A549 (cell line): ENCODE results near the gene IL19. TPM values are rescaled to one million over a fixed set of nuclear protein-coding genes. Genes with fewer than 3 reads are reported as not detected.
A peak's percentile ranks its signal among the peaks of the same experiment; 100 is the strongest.

Source experiments
- ATAC-seq, 2 experiments: fragments of 200-7000 bp in 1 of 2; fragments of >200 bp in 1 of 2; cut with Nextera tagmentation in 1 of 2; cut with Tn5 transposase in 1 of 2; 3 replicates each; pipeline versions ENCODE4 v1.8.0 to v1.9.1; 2018 to 2020; ENCODE audit warnings: mild to moderate bottlenecking in 1 of 2, moderate library complexity in 1 of 2
- CTCF ChIA-PET: fragments of 300-600 bp; sonication (Branson Sonifier 250); formaldehyde crosslinking; extraction: SDS; loops from one replicate; lab custom pipeline; 2021; ENCODE audit warnings: antibody characterized with exemption, inconsistent platforms; lab: Yijun Ruan, JAX
- POLR2A ChIA-PET: fragments of 350-600 bp; formaldehyde crosslinking; extraction: SDS; loops from one replicate; lab custom pipeline; 2021; ENCODE audit warnings: antibody characterized with exemption, inconsistent platforms; lab: Yijun Ruan, JAX
- DNase-seq, 2 experiments: peaks; one replicate each; pipeline versions ENCODE4 v3.0.0 to v3.0.0-alpha.2; 2011 to 2016; ENCODE audit warnings: low read depth in 1 of 2, low spot score in 1 of 2
- FAIRE-seq: peaks from 2 replicates; lab custom pipeline; 2011; peaks lifted over from hg19 to GRCh38; lab: Jason Lieb, UNC
- H3K27ac ChIP-seq, 2 experiments: fragments of >200 bp; sonication (Bioruptor Twin); formaldehyde crosslinking; 3 replicates each; pipeline ENCODE4 v1.5.1; 2016 to 2017
- H3K4me1 ChIP-seq: fragments of >200 bp; sonication (Bioruptor Twin); formaldehyde crosslinking; 3 replicates; pipeline ENCODE4 v1.6.1; 2016
- H3K4me2 ChIP-seq: fragments of >200 bp; sonication (Bioruptor Twin); formaldehyde crosslinking; 3 replicates; pipeline ENCODE4 v1.6.1; 2016
- H3K4me3 ChIP-seq: fragments of >200 bp; sonication (Bioruptor Twin); formaldehyde crosslinking; 3 replicates; pipeline ENCODE4 v1.5.1; 2016
- H3K9me3 ChIP-seq: fragments of >200 bp; sonication (Bioruptor Twin); formaldehyde crosslinking; 3 replicates; pipeline ENCODE4 v1.6.1; 2016
- BHLHE40 ChIP-seq: IDR thresholded peaks from 2 replicates; pipeline ENCODE4 v1.6.1; 2012; ENCODE audit warnings: low read depth, low read length, inconsistent platforms
- CHD2 ChIP-seq: fragments of 150-350 bp; IDR thresholded peaks from 2 replicates; pipeline ENCODE4 v1.6.1; 2014; ENCODE audit warnings: low read length; ENCODE audit not compliant: partially characterized antibody
- CTCF ChIP-seq: fragments of >200 bp; sonication (Bioruptor Twin); formaldehyde crosslinking; IDR thresholded peaks from 3 replicates; pipeline ENCODE4 v1.5.1; 2016
- E2F6 ChIP-seq: IDR thresholded peaks from 2 replicates; pipeline ENCODE4 v1.6.1; 2012; ENCODE audit warnings: low read depth, borderline replicate concordance
- FOSL2 ChIP-seq, 2 experiments: fragments of 450-650 bp in 1 of 2; fragments of >200 bp in 1 of 2; sonication (Bioruptor Twin) in 1 of 2; formaldehyde crosslinking; IDR thresholded peaks; 2 replicates each; pipeline versions ENCODE4 v1.5.0 to v1.6.1; 2016 to 2020; ENCODE audit warnings: mild to moderate bottlenecking in 1 of 2, moderate library complexity in 1 of 2
- HOXA7 ChIP-seq: fragments of 250-450 bp; sonication (Bioruptor Pico); IDR thresholded peaks from 2 replicates; pipeline ENCODE4 v1.5.0; 2020; ENCODE audit warnings: mild to moderate bottlenecking, moderate library complexity
- KDM1A ChIP-seq: fragments of 200-600 bp; sonication (generic); IDR thresholded peaks from 2 replicates; pipeline ENCODE4 v1.6.1; 2016; ENCODE audit warnings: low read depth, mild to moderate bottlenecking
- KDM5A ChIP-seq: fragments of 200-600 bp; sonication (generic); IDR thresholded peaks from 2 replicates; pipeline ENCODE4 v1.6.1; 2016; ENCODE audit warnings: antibody characterized with exemption, mild to moderate bottlenecking
- MAFK ChIP-seq: fragments of 450-650 bp; IDR thresholded peaks from 2 replicates; pipeline ENCODE4 v1.6.1; 2014; ENCODE audit not compliant: partially characterized antibody
- PBX3 ChIP-seq: IDR thresholded peaks from 2 replicates; pipeline ENCODE4 v1.6.1; 2012
- PHF8 ChIP-seq: fragments of 200-600 bp; sonication (generic); IDR thresholded peaks from 2 replicates; pipeline ENCODE4 v1.6.1; 2016; ENCODE audit warnings: low read depth, mild to moderate bottlenecking, antibody characterized with exemption, moderate library complexity, borderline replicate concordance
- RAD21 ChIP-seq, 2 experiments: fragments of >200 bp in 1 of 2; sonication (Bioruptor Twin) in 1 of 2; formaldehyde crosslinking in 1 of 2; IDR thresholded peaks in 1 of 2; conservative IDR thresholded peaks in 1 of 2; 2 replicates in 1 of 2; 3 replicates in 1 of 2; pipeline ENCODE4 v1.6.1; 2012 to 2018; ENCODE audit warnings: inconsistent platforms in 1 of 2
- REST ChIP-seq: fragments of 200-600 bp; sonication (generic); IDR thresholded peaks from 2 replicates; pipeline ENCODE4 v1.6.1; 2016; ENCODE audit warnings: antibody characterized with exemption, mild to moderate bottlenecking, moderate library complexity
- RNF2 ChIP-seq: fragments of 200-600 bp; sonication (generic); IDR thresholded peaks from 2 replicates; pipeline ENCODE4 v1.6.1; 2016; ENCODE audit warnings: low read depth, mild to moderate bottlenecking, antibody characterized with exemption, moderate library complexity, borderline replicate concordance
- SREBF2 ChIP-seq: fragments of 450-650 bp; IDR thresholded peaks from 2 replicates; pipeline ENCODE4 v1.6.1; 2014; ENCODE audit warnings: mild to moderate bottlenecking, moderate library complexity
- USF2 ChIP-seq: fragments of 450-650 bp; IDR thresholded peaks from 2 replicates; pipeline ENCODE4 v1.6.1; 2014; ENCODE audit warnings: antibody characterized with exemption
- ZNF302 ChIP-seq: fragments of 250-450 bp; sonication (Bioruptor Pico); IDR thresholded peaks from 2 replicates; pipeline ENCODE4 v1.9.0; 2021; ENCODE audit warnings: inconsistent platforms, mild to moderate bottlenecking, moderate library complexity
- ZSCAN20 ChIP-seq: fragments of 250-450 bp; sonication (Bioruptor Pico); IDR thresholded peaks from 2 replicates; pipeline ENCODE4 v1.8.0; 2022; ENCODE audit warnings: mild to moderate bottlenecking, moderate library complexity
- WGBS: methylation state at CpG from one replicate; pipeline ENCODE4 v1.1.6; 2017; ENCODE audit errors: missing lambda C conversion rate; 5-methylcytosine and 5-hydroxymethylcytosine counted together
- polyA plus RNA-seq, 4 experiments: library from polyadenylated mRNA; depleted of rRNA in 3 of 4; stranded (reverse); fragments of >200 nt; fragmentation: RNase III in 1 of 4; extraction: RNeasy Plus Mini Kit Qiagen cat#74134 plus additional on column Dnase treatment in 1 of 4; gene quantifications; 2 replicates in 3 of 4; 3 replicates in 1 of 4; pipeline ENCODE4 v1.2.3, GENCODE V29; 2011 to 2017

Gene IL19
- polyA plus RNA-seq, 2 of the 4 experiments (the other 2 are of a cell fraction): not detected

- 48% methylated on average over 4 of the region's 4 CpGs for WGBS
- TF ChIP-seq FOSL2 (IDR thresholded peaks at IDR 0.05): no peak
- TF ChIP-seq FOSL2 (CRISPR knock-in tag; IDR thresholded peaks at IDR 0.05): peak; percentile 34; the same call in 1 of the 2 replicates
- TF ChIP-seq CHD2: no peak
- DNase-seq (no peak), ATAC-seq (no peak), FAIRE-seq (no peak)
- no peak overlapping the region for H3K4me2 ChIP-seq
- H3K9me3 ChIP-seq: no peaks in the 10 kb centered on the region
- POLR2A ChIA-PET: no interaction called here
- H3K27ac ChIP-seq: no peak overlapping the region
- no peaks in the 10 kb centered on the region for H3K4me1 ChIP-seq
- CTCF ChIA-PET: interaction anchor here (1.2 to 1.6 kb wide), 2 partner anchors 10 to 110 kb away, joined by 4 read pairs; no protein-coding TSS in a partner anchor
- no peak overlapping the region for H3K4me3 ChIP-seq
These were observed 31.8 kb downstream of the IL19 start for GRCh38 chr1:206802401-206802800.

- Histone ChIP-seq H3K4me3 (no peak overlapping the region), H3K4me2 (no peak overlapping the region), H3K27ac (no peak overlapping the region), H3K4me1 (no peaks in the 10 kb centered on the region), H3K9me3 (no peaks in the 10 kb centered on the region)
- WGBS: 57% methylated on average over 8 of the region's 8 CpGs
- DNase-seq (no peak), ATAC-seq (peak in 1 of 2 experiments; percentile 43; a peak in 3 of 6 replicates), FAIRE-seq (no peak)
- TF ChIP-seq RAD21 (conservative IDR thresholded peaks at IDR 0.05 in 1 of 2, IDR thresholded peaks at IDR 0.05 in 1 of 2): no peak
- TF ChIP-seq KDM1A: no peak
- TF ChIP-seq PBX3: no peak
- TF ChIP-seq CHD2: no peak
- TF ChIP-seq E2F6: no peak
- no peak for TF ChIP-seq ZSCAN20 (CRISPR knock-in tag)
- no peak for TF ChIP-seq KDM5A
- TF ChIP-seq USF2: no peak
- no peak for TF ChIP-seq RNF2
- no peak for TF ChIP-seq CTCF
- TF ChIP-seq BHLHE40: no peak
- no peak for TF ChIP-seq PHF8
- TF ChIP-seq SREBF2: no peak
- no peak for TF ChIP-seq ZNF302
- no peak for TF ChIP-seq HOXA7 (CRISPR knock-in tag)
- TF ChIP-seq MAFK: no peak
- POLR2A ChIA-PET: no interaction called here
- CTCF ChIA-PET: interaction anchor here (0.5 to 1.6 kb wide), 3 partner anchors 10 to 265 kb away, joined by 3 to 4 read pairs (median 3); no protein-coding TSS in a partner anchor
These were observed 32.7 kb downstream of the IL19 start for GRCh38 chr1:206803221-206803730.

- Histone ChIP-seq H3K4me3 (no peak overlapping the region), H3K4me1 (no peaks in the 10 kb centered on the region), H3K4me2 (no peak overlapping the region), H3K27ac (no peak overlapping the region), H3K9me3 (no peaks in the 10 kb centered on the region)
- DNase-seq (no peak), ATAC-seq (no peak), FAIRE-seq (no peak)
- POLR2A ChIA-PET: no interaction called here
- WGBS: 8% methylated on average over 1 of the region's 1 CpG
- CTCF ChIA-PET: interaction anchor here (1.0 to 1.6 kb wide), 3 partner anchors 9 to 108 kb away, joined by 3 to 4 read pairs (median 4); no protein-coding TSS in a partner anchor
- TF ChIP-seq MAFK (peak; percentile 11), REST (no peak)
These were observed 33.7 kb downstream of the IL19 start for GRCh38 chr1:206804156-206804737.
